ENCODE results near the gene PPP4C.

PPP4C gene

DNA sequence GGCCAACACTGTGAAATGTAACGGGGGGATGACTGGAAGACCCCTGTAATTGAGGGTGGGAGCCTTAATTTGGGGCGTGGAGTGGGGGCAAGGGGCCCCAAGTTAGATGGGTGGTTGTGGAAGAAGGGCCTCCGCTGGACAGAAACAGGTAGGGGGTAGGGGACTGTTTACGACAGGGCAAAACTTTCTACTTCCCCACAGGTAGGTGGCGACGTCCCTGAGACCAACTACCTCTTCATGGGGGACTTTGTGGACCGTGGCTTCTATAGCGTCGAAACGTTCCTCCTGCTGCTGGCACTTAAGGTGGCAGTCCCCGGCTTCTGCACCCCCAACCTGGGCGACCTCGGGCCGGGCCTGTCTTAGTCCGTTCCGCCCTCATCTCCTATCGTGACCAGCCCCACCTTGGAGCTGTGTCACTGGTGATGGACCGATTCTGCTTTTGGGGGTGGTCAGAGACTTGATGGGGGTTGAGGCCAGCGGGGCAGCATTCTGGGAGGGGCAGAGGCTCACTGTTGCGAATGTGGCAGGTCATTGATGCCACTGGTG lies 6.8 kb downstream of the PPP4C start:
- no peak for DNase-seq (ENCODE audit: low spot score)

DNA sequence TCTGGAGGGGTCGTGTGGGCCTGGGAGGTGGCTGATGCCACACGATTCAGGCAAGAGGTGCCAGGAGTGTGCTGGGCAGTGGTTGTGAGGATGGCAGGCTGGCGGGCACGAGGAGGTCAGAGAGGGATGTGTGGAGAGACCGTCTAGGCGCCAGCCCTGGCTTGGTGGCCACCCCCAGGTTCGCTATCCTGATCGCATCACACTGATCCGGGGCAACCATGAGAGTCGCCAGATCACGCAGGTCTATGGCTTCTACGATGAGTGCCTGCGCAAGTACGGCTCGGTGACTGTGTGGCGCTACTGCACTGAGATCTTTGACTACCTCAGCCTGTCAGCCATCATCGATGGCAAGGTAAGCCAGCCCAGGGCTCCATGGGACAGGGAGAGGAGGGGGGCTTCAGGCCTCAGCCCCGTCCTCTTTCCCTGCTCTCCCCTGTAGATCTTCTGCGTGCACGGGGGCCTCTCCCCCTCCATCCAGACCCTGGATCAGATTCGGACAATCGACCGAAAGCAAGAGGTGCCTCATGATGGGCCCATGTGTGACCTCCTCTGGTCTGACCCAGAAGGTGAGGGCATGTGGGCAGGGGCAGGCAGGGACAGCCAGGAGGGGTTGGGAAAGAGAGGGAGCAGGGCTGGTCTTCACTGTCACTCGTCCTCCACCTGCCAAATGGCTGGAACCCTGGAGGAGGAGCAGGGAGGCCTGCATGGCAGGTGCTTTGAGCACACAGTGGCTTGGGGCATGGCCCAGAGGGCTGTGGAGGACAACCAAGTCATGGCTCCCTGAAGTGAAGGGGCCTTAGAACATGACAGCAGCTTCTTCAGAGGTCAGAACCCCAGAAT lies 7.6 kb downstream of the PPP4C start:
- no peak for DNase-seq (ENCODE audit: low spot score)

DNA sequence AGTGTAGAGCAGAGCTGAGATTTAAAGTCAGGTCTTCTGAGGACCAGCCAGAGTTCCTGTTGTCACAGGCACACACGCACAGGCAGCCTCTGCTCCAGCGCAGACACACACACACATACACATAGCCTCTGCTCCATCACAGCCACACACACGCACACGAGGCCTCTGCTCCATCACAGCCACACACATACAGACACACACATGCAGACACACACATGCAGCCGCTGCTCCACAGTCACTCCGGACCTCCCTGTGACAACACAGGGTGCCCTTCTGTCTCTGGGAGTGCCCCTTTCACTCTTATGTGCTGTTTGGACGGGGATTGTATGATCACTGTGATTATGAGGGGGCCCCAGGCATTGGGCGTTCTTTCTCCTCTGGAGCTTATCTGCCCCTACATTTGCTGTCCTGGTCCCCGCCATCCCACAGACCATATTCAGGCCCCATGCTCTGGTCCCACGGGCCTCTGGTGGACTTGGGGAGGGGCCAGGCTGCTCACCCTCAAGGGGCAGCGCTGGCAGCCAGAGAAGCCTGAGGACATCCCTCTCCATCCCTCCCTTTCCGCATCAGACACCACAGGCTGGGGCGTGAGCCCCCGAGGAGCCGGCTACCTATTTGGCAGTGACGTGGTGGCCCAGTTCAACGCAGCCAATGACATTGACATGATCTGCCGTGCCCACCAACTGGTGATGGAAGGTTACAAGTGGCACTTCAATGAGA lies 8.5 kb downstream of the PPP4C start:
- DNase-seq (ENCODE audit: low spot score), result no peak

DNA sequence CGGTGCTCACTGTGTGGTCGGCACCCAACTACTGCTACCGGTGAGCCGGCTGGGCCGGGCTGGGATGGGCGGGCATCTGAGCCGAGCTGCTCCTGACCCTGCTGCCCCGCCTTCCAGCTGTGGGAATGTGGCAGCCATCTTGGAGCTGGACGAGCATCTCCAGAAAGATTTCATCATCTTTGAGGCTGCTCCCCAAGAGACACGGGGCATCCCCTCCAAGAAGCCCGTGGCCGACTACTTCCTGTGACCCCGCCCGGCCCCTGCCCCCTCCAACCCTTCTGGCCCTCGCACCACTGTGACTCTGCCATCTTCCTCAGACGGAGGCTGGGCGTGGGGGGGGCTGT lies 9.0 kb downstream of the PPP4C start:
- no peak for DNase-seq (ENCODE audit: low spot score)

DNA sequence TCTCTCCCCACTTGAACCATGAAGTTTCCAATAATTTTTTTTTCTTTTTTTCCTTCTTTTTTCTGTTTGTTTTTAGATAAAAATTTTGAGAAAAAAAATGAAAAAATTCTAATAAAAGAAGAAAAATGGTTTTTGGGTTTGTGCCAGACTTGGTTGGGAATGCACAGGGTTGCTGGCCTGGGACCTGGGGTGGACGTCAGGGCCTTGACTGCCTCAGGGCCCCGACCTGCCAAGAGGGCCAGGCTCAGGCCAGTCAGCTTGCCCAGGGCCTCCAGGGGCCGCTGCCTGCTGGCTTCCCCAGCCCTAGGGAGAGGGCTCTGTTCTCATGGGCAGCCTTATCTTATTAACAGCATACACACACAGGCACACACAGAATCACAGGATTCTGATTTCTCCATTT lies 9.5 kb downstream of the PPP4C start:
- no peak for DNase-seq (ENCODE audit: low spot score)

DNA sequence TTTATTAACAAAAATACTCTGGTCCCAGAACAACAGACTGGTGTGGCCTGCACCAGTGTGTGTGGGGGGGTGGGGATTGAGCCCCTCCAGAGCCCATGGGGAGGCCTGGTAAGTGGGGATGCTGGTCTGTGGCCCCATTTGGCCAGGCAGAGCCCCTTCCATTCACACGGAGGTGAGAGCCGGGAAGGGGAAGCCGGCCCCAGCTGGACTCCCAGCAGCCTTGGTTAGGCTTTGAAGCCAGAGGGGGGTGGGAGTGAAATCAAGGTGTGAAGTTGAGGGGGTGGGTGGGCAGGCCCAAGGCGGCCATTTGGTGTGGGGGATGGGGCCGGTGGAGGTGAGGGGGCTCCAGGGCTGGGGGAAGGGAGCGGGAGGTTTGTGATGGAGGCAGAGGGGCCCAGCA lies 10.0 kb downstream of the PPP4C start:
- DNase-seq (ENCODE audit: low spot score), result no peak

DNA sequence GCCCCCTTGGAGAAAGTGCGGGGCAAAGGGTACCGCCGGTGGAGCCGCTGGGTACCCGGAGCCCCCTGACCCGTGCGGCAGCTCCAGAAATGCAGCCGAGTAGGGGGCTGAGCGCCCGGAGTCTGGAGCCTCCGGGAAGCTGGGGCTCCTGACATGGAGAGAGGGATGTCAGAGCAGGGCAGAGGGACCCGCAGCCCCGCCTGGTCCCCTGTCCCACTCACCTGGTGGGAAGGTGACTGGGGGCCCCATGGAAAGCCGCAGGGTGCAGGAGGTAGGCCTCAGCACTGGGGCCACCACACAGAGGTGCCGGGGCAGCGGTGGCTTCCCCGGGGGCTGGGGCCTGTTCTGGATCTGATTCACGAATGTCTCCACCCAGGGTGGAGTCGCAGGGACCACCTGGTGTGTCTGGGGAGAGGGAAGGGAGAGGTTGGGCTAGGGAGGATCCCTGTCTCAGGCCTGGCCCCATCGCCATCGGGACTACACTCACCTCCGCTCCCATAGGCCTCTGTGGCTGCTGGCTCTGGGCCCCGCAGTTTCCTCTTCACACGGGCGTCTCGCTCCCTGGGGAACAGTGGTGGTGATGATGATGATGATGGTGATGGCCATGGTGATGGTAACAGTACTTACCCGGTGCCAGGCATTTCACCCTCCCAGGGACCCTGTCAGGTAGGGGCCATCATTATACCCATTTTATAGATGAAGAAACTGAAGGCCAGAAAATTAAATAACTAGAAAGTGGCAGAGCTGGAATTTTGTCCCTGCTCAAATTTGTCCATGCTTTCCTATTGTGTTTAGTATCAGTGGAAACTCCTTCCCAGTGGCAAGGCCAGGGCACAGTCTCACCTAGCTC lies 10.7 kb downstream of the PPP4C start:
- no peak for DNase-seq (ENCODE audit: low spot score)

DNA sequence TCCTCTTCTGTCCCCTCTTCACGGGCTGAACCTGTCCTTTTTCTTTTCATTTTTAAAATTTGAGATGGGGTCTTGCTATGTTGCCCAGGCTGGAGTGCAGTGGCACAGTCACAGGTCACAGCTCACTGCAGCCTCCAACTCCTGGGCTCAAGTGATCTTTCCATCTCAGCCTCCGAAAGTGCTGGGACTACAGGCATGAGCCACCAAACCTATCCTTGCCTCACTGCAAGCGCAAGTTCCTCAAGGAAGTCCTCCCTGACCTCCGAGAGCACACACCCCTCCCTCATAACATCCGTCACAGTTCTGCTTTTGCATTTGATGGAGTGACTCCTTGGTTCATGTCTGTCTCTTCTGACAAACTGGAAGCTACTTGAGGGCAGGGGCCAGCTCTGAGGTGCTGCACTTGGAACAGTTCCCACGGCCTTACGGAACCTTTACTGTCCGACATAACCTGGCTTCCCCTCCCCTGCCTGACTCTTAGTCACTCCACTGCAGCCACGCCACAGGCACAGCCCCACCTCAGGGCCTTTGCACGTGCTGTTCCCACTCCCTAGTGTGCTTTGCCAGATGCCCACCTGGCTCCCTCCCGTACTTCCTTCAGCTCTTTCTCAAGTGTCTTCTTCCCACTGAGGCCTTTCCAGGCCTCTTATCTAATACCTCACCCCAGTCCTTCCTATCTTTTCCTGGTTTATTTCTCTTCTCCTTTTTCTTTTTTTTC lies 11.5 kb downstream of the PPP4C start:
- DNase-seq (ENCODE audit: low spot score), result no peak

DNA sequence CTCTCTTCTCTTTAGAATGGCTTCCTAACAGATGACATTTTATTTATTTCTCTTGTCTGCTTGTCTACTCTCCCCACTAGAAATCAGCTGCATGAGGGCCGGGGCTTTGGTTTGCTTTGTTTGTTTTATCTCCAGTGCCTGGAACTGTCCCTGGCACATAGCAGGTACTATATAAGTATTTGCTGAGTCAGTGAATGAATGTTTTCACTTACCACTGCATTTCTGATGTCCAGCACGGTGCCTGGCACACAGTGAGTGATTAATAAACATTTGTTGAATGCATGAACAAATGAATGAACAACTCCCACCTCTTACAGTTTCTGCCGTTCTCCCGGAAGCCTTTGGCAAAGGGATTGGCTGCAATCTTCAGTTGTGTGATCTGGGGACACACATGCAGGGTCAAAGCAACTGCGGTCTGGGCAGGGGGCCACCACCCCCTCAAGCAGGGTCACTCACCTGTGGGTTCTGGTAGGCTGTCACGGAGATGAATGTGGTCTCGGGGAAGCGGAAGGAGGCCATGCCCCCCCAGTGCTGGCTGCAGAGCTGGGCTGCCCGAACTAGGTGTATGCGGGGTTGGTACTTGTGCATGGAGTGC lies 12.5 kb downstream of the PPP4C start:
- DNase-seq (ENCODE audit: low spot score), result no peak

DNA sequence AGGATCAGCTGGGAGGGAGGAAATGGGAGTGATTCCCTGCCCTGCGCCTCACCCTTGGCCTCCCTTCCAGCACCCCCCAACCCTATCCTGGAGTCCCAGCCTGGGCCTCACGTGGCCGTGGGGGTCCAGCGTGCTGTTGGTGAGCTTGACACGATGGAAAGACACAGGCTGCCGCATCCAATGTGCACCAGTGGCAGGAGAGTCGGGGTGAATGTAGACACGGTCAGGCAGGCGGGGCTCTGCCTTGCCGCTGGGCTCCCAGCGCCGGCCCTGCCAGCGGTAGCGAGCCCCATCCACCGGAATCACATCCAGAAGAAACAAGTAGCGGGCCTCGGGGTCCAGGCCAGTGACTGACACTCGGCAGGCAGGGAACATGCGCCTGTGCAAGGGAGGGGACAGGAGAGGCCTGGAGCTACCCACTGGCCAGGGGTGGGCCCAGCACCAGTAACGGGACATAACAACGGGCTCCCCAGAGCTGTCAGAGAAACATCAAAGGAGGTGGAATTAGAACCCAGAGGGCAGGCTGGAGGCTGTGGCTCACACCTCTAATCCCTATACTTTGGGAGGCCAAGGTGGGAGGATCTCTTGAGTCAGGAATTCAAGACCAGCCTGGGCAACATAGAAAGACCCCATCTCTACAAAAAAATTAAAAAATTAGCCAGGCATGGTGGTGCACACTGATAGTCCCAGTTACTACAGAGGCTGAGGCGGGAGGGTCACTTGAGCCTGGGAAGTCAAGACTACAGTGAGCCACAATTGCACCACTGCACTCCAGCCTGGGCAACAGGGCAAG lies 13.2 kb downstream of the PPP4C start:
- DNase-seq (ENCODE audit: low spot score), result no peak

DNA sequence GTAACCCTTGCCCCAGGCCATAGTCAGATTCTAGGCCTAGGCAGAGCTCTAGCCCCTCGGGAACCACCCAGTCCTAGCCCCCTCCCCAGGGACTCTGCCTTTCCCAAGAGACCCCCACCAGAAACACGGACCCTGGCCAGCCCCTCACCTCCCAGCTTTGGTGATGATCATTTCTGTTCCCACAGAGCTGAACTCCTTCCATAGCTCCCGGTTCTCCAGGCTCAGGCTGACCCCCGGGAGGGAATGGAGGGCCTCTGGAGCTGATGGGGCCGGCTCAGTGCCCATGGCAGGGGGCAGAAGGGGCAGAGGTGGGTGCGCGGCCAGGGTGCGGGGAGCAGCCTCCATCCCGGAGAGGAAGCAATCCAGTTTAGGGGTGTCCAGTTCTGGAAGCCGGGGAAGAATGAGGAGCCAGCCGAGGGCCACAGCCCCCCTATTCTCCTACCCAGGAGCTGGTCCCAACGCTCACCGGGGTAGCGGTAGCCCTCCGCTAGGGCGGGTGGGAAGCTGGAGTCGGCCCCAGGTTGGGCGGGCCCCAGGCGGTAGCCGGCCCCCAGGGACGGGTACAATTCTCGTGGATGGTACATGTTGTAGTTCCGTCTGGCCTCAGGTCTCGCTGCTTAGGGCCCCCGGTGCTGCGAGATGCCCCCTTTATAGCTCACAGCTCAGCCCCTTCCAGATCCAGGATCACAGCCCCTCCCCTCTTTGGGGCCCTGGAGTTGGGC lies 15.0 kb downstream of the PPP4C start:
- DNase-seq (ENCODE audit: low spot score), result no peak

DNA sequence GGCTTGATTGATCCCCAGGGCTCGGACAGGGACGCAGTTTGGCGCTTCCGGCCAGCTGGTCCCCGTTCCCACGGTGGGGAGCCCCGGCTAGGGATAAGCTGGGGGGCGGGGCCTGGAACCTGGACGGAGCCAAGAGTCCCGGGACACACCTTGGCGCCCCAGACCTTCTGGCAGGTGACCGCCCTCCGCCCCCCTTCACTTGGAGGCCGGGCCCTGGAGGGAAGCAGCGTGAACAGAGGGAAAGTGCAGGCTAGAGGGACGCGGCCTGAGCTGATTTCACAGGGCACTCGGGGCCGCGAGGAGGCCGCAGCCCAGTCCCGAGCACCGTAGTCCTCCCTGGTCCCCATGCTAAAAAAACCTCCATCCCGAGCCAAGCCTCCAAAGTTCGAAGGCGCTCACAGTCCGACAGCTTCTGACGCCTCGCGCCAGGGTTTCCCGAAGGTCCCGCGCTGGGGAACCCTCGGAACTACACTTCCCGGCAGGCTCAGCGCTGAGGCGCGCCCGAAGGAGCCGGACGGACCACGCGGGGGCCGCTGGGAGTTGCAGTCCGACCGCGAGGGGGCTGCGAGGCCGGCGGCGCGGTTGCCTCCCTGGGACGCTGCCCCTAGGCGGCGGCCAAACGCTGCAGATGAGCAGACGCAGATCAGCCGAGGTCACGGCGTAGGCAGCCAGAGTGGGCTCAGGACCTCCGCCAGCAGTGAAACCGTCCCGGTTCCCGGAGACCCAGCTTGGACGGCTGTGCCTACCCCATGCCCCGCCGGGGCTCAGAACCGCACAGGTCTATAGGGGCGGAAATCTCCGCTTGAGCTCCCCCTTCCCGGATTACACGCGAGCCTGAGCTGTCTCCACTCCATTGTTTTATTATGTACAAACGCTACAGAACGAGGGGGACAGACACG lies 15.9 kb downstream of the PPP4C start, which contains the start of gene TBX6:
TBX6 (minus strand) TSS at position 451 of the 899 bp plus-strand sequence. CDS start 731 bp downstream, outside the sequence.
- peak; percentile 95 for DNase-seq (ENCODE audit: low spot score)

DNA sequence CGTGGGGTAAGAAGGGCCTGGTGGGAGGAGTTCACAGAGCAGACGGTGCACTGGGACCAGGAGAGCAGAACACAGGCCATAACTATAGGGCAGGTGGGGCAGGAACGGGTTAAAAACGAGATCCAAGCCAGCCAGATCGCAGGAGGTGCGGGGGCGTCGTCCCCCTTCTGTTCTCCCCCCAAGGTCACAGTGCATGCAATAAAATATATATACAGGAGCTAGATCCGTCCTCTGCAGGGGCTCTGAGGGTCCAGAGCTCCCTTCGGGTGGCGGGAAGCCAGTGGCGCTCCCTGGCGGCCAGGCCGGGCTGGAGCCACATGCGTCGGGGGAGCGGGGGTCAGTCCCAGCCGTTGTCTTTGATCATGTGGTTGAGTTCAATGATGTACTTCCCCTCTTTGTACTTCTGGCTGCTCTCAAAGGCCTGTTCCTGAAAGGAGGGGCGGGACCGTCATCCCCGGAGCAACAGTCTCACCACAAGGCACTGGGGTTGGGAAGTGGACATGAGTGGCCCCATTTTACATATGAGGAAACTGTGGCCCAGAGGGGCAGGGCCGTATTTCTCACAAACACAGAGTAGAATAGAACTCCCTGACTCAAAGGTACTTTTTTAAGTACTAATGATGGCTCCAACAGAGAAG lies 16.7 kb downstream of the PPP4C start:
- DNase-seq (ENCODE audit: low spot score), result peak; percentile 71

DNA sequence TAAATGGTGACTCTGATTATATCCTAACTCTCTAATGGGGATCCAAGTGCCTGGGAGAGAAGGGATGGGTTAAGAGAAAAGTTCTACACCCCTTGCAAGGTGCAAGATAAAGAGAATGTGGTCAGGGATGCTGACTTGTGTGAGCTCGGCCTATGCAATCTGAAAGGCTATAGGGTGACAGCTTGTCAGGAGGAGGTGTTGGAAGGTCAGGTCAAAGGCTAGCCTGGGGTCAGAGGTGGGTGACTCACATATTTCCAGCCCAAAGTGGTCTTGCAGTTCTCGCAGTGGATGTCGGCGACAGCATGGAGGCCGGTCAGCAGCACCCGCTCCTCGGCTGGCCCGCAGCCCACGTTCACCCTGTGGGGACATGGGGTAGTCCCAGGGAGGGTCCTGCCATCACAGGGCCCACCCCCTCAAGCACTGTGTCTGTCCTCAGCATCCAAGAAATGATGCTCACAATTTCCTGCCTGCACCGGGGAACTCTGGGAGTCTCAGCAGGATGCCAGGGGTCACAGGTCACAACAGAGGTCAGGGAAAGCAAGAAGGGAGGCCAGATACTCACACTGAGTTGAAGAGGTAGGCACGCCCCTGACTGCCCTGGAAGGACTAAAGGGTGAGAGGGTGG lies 18.9 kb downstream of the PPP4C start:
- no peak for DNase-seq (ENCODE audit: low spot score)

DNA sequence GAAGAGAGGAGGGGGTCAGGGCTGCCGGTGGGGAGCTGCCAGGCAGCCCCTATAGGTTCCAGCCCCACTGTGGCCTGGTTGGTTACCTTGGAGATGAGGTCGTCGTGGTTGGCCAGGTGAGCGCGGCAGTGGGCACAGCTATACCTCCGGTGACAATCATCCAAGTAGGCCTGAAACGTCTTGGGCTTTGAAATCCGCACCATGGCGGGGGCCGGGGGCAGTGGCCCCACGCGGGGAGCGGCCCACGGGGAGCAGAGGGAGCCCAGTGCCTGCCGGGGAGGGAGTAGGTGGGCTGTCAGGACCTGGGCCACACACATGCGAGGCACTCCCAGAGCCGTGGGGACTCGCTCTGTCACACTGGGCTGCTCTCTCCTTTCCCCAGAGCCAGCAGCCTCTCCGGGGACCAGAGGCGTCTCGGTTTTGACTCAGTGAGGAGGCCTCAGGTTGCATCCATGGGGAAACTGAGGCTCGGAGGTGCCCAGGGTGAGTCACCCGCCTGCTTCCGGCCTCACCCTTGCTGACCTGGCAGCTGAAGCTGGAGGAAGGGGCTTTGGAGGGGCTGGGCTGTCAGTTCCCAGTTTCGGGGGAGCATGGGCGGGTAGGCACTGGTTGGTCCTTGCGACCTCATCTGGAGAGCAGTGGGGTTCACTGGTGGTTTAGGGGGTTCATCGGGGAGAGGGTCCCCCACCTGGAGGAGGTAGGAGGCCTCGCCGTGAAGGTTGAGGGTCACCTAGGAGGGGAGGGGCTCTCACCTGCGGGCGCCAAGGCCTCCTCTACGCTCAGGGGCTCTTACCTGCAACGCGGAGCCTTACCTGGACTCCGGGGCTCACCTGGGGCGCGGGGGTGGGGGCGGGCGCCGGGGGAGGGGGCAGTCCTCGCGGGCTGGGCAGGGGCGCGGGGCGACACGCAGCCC lies 19.6 kb downstream of the PPP4C start:
- DNase-seq (ENCODE audit: low spot score), result no peak

DNA sequence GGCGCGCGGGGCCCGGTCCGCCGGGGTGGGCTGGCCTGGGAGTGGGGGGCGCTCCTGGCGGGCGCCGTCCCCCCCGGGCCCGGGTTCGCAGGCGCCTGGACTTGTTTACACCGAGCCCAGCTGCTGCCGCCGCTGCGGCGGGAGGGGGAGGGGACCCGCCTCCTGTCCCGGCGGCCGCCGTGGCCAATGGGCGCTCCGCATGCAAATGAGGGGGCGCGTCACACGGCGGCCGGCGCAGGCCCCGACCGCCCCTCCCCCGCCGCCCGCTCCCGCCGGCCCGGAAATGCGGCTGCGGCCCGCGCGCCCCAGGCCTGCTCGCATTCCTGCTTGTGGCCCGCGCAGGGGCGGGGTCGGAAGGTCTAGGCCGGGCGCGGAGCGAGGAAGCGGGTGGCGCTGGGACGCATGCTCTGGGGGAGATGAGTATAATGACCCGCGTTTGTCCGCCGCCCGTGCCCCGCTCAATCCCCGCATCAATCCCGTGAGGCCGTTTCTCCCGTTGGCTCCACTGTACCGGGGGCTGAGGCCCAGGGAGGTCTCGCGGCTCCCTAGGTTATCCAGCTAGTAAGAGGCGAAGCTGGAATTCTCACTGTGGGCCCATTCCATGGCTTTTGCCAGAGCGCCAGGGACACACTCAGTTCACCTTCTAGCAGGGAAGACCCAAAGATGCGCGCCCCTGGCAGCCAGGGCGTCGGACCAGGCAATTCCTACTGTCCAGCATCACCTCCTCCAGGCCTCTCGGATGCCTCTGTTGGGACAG lies 20.5 kb downstream of the PPP4C start, which contains the start of gene YPEL3:
YPEL3 (minus strand) TSS at position 109 of the 757 bp plus-strand sequence. CDS start 731 bp downstream, outside the sequence.
- peak; percentile 99 for DNase-seq (ENCODE audit: low spot score)
